LNCaP clone FGC (cell line): ENCODE measurements around the gene SAFB.

Experiments
- DNase-seq: peaks from one replicate; pipeline ENCODE4 v3.0.0-alpha.2; 2011; ENCODE audit warnings: low read depth
- H3K4me3 ChIP-seq: 2 replicates; pipeline ENCODE4 v1.5.1; 2011; ENCODE audit warnings: mild to moderate bottlenecking, low read depth, low read length, control low read depth
- TF ChIP-seq, protein P1 (sequence below): IDR thresholded peaks from 2 replicates; pipeline ENCODE4 v1.5.1; 2012; ENCODE audit warnings: mild to moderate bottlenecking; ENCODE audit not compliant: control insufficient read depth, insufficient read depth; ENCODE audit errors: extremely low read depth

The SAFB gene

DNA sequence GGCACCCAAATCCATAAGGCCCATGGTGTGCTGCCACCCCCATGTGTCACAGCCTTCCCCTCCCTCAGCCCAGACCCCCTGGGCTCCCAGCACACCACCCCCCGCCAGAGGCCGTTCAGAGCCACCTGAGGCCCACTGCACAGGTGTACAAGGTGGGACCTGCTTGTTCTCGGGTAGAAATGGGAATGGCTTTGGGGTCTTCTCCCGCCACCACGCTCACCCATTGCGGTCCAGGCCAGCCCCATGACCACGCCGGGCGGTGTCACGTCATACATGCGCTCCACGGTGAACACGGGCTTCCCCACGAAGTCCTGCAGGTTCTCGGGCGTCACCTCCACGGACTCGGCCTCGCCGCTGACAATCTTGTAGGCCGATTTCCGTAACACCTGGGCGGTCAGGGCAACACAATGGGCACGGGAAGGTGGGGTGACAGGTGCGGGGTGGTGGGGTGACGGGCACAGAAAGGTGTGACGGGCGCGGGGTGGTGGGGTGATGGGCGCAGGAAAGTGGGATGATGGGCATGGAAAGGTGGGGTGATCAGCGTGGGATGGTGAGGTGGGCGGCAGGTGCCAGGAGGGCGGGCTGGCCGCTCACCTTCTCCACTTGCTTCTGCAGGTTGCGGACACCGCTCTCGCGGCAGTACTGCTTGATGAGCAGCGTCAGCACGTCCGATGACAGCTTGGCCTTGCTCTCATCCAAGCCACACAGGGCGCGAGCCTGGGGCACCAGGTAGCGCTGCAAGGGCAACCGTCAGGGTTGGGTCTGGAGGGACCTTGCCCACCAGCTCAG lies 71.5 kb downstream of the SAFB start:
- no peak overlapping the region for H3K4me3 ChIP-seq
- DNase-seq, result no peak
- TF ChIP-seq, protein P1, sequence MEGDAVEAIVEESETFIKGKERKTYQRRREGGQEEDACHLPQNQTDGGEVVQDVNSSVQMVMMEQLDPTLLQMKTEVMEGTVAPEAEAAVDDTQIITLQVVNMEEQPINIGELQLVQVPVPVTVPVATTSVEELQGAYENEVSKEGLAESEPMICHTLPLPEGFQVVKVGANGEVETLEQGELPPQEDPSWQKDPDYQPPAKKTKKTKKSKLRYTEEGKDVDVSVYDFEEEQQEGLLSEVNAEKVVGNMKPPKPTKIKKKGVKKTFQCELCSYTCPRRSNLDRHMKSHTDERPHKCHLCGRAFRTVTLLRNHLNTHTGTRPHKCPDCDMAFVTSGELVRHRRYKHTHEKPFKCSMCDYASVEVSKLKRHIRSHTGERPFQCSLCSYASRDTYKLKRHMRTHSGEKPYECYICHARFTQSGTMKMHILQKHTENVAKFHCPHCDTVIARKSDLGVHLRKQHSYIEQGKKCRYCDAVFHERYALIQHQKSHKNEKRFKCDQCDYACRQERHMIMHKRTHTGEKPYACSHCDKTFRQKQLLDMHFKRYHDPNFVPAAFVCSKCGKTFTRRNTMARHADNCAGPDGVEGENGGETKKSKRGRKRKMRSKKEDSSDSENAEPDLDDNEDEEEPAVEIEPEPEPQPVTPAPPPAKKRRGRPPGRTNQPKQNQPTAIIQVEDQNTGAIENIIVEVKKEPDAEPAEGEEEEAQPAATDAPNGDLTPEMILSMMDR, result no peak

DNA sequence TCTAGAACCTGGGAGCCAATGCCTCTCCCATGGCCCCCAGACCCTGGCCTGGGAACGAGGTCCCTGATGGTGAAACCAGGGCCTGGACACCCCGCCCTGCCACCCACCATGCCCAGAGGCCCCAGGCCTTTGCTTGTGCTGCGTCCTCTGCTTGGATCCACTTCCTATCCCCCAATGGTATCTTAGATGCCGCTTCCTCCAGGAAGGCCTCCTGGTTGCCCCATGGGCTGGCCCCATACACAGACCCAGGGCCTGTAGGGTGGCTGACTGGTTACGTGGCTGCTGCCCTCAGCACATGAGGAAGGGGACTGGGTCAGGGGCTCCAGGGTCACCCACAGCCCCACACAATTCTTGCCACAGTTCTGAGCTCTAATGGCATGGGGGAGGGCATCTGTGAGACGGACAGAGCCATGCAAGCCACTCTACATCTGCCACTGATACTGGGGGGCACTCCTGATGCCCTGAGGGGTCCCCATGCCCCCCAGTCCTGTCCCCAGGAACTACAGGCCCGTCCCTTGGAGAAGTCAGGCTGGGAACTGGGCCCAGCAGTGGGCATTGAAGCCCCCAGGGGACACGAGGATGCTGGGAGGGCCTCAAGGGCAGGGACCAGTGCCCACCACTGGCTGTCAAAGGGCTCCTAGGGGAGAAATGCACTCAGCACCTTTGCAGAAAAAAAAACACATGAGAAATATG lies 72.2 kb downstream of the SAFB start:
- TF ChIP-seq, protein P1, result no peak
- no peak overlapping the region for H3K4me3 ChIP-seq
- no peak for DNase-seq

DNA sequence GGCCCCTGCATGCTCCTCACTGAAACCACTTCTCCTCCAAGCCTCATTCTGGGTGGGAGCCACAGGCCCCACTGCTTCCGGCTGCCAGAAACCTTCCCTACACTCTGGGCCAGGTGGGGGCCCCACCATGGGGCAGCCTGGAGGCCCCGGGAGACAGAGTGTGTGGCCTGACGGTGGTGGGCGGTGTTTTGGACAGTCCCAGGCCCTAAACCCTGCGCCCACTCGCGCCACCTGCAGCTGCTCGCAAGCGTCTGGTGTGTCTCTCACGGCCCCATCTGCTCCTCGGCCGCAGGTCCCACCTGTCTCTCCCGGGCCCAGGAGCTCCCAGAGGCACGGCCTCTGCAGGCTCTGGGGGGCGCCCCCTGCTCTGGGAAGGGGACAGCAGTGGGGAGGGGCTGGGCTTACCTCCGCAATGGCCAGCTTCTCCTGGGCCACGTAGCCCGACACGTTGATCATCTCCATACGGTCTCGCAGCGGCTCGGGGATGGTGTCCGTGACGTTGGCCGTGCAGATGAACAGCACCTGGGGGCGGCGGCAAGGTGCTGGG lies 72.8 kb downstream of the SAFB start:
- TF ChIP-seq, protein P1, result no peak
- H3K4me3 ChIP-seq, result no peak overlapping the region
- no peak for DNase-seq

DNA sequence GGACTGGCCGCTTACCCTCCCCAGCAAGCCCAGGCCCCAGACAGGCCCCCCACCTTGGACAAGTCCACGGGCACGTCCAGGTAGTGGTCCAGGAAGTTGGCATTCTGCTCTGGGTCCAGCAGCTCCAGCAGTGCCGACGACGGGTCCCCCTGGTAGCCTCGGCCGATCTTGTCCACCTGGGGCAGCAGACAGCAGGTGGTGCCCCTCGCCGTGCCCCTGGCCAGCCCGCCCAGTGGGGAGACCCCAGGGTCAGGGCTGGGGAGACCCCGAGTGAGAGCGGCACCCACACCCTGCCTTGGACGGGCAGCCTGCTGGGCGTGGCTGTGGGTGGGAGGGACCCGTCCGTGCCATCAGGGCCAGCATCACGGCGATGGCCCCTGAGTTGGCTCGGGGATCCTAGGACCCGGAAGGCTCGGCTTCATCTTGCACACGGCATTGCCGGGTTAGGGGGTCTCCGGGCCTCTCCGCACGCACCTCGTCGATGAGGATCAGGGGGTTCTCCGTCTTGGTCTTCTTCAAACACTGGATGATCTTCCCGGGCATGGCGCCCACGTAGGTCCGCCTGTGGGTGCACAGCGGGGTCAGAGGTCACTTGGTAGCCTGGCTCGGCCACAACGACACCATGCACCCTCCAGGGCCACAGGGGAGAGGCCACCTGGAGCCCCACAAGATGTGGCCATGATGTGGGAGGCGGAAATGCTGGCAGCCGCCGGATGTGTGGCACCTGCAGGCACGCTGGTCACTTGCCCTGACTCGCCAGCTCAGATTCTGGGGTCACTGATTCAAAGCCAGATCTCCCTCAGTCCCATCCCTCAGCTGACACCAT lies 73.5 kb downstream of the SAFB start:
- no peak overlapping the region for H3K4me3 ChIP-seq
- DNase-seq, result no peak
- TF ChIP-seq, protein P1, result no peak

DNA sequence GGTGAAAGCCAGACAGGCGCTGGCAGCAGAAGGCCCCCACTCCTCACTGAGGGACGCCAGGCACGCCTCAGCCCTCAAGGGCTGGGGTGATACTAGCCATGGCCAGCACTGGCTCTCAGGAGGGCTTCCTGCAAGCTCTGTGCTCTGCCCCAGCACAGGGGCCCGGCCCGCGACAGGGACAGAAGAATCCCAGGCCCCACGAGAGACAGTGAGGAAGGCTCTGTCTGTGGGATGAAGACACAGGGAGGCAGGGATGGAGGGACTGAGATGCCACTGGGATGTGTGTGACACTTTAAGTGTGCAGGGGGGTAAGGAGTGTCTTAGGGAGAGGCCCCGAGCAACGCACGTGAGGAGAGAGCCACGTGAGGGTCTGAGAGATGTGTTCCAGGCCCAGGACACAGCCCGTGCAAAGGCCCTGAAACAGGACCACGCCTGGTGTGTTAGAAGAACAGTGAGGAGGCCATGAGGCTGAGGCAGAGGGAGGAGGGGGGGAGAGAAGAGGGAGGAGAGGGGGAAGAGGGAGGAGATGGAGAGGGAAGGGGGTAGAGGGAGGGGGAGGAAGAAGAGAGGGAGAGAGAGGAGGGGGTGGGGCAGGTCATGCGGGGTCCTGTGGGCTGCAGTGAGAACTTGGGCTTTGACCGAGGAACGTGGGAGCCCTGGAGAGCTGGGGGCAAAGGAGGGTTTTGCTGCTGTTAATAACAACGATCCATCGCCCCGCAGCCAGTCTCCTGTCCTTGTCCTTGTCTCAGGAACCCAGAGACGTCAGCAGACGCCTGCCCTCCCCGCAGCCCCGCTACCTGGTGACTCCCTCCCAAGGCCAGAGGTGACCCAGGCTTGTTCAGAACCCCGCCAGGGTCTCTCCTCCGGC lies 74.4 kb downstream of the SAFB start:
- TF ChIP-seq, protein P1, result no peak
- DNase-seq, result no peak
- H3K4me3 ChIP-seq, result no peak overlapping the region
